Mesodermal cell (in vitro differentiated cells): Measurements from ENCODE around the gene UTP4.
"Not testable (repeated sequence)": the region's sequence is repeated elsewhere in the genome, so short reads cannot be mapped to it uniquely, and the experiment has no call there.

ENCODE experiments used
- H3K27ac ChIP-seq: 2 replicates; pipeline ENCODE4 v1.7.0; 2013; ENCODE audit warnings: mild to moderate bottlenecking, low read depth, low read length, moderate library complexity; ENCODE audit not compliant: severe bottlenecking
- H3K36me3 ChIP-seq: 2 replicates; pipeline ENCODE4 v1.7.1; 2013; ENCODE audit warnings: mild to moderate bottlenecking, low read length, moderate library complexity; ENCODE audit not compliant: control insufficient read depth, insufficient read depth
- H3K4me1 ChIP-seq: one replicate; pipeline ENCODE4 v1.7.1; 2013; ENCODE audit warnings: mild to moderate bottlenecking, low read length; ENCODE audit not compliant: insufficient read depth, control insufficient read depth, poor library complexity, severe bottlenecking
- H3K4me3 ChIP-seq: 2 replicates; pipeline ENCODE4 v1.7.0; 2013; ENCODE audit warnings: low read length, control low read depth, mild to moderate bottlenecking; ENCODE audit not compliant: insufficient read depth, poor library complexity, severe bottlenecking; ENCODE audit errors: extremely low read depth
- H3K9me3 ChIP-seq: 2 replicates; pipeline ENCODE4 v1.7.1; 2013; ENCODE audit warnings: mild to moderate bottlenecking, low read length, moderate library complexity; ENCODE audit not compliant: control insufficient read depth
- WGBS, 2 experiments: methylation state at CpG; one replicate each; pipeline ENCODE4 v1.1.5; 2013; ENCODE audit warnings: missing lambda C conversion rate in 2 of 2; ENCODE audit not compliant: insufficient coverage in 2 of 2; 5-methylcytosine and 5-hydroxymethylcytosine counted together

Gene UTP4

GRCh38 chr16:69133373-69133954 is 1.0 kb downstream of the UTP4 start:
- peaks cover 62% of the 10 kb centered on the region for H3K36me3 ChIP-seq
- 60 to 65% methylated on average over 4 to 5 of the region's 5 CpGs for WGBS, 2 experiments
- no peaks in the 10 kb centered on the region for H3K9me3 ChIP-seq

DNA sequence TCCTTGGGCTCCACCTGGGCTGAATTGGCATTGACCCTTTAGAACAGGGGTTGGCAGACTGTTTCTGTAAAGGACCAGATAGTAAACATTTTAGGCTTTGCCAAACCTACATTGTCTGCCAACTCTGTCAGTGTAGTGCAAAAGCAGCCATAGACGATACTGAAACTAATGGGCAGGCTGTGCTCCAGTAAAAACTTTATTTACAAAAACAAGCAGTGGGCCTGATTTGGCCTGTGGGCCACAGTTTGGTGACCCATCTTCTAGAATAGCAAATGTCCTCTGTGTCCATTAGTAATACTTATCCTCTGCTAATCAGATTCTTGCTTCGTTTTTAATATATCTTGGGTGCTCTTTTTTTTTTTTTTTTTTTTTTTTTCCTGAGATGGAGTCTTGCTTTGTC is 6.2 kb downstream of the UTP4 start:
- Histone ChIP-seq H3K4me1 (peaks cover 6% of the 10 kb centered on the region), H3K4me3 (no peak overlapping the region), H3K9me3 (no peaks in the 10 kb centered on the region), H3K36me3 (peaks cover 91% of the 10 kb centered on the region), H3K27ac (no peak overlapping the region)
- WGBS, 2 experiments: 92 to 100% methylated on average over 1 of the region's 2 CpGs

More at GRCh38 chr16:69133373-69133954, 1.0 kb downstream of the UTP4 start:
- Histone ChIP-seq H3K27ac (no peak overlapping the region), H3K4me1 (peaks cover 15% of the 10 kb centered on the region), H3K4me3 (peak overlapping the region; percentile 83)

- WGBS, 2 experiments: 100% methylated on average over 2 of the region's 7 CpGs; no CpG with 5 or more reads in 1 of the 2 experiments
- not testable (repeated sequence) for H3K4me1 ChIP-seq
- H3K36me3 ChIP-seq: peaks cover 94% of the 10 kb centered on the region
Measured at GRCh38 chr16:69139464-69139863, 7.0 kb downstream of the UTP4 start.

DNA sequence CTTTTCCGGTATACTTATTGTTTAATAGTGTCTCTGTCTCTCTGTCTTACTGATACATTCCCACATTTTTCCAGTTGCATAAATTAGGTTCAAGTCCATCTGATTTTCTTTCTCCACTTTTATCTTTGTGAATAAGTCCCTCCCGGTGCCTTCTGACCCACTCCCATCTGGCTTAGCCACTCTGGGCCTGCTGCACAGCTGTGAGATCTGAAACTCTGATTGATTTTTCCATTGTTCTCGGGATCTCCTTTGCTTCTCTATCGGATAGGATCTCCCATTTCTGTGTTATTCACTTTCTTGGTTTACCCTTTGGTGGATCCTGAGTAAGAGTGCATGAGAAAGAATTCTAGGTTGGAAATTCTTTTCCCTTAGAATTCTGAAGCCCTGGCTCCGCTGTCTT is 8.6 kb downstream of the UTP4 start:
- H3K36me3 ChIP-seq: peaks cover 97% of the 10 kb centered on the region
- no peak overlapping the region for H3K4me3 ChIP-seq
- H3K4me1 ChIP-seq: no peaks in the 10 kb centered on the region
- no peaks in the 10 kb centered on the region for H3K9me3 ChIP-seq
- H3K27ac ChIP-seq: no peak overlapping the region
- WGBS, 2 experiments: 97 to 100% methylated on average over 2 to 3 of the region's 5 CpGs

More at GRCh38 chr16:69139464-69139863, 7.0 kb downstream of the UTP4 start:
- H3K27ac ChIP-seq, H3K4me3 ChIP-seq, H3K9me3 ChIP-seq: not testable (repeated sequence)

- Histone ChIP-seq H3K9me3 (no peaks in the 10 kb centered on the region), H3K4me1 (no peaks in the 10 kb centered on the region), H3K36me3 (peaks cover 93% of the 10 kb centered on the region), H3K27ac (no peak overlapping the region), H3K4me3 (no peak overlapping the region)
- WGBS, 2 experiments: 100% methylated on average over 1 of the region's 4 CpGs
Measured at GRCh38 chr16:69141936-69142335, 9.5 kb downstream of the UTP4 start.

- Histone ChIP-seq H3K4me3 (no peak overlapping the region), H3K36me3 (peaks cover 90% of the 10 kb centered on the region), H3K27ac (no peak overlapping the region), H3K9me3 (no peaks in the 10 kb centered on the region), H3K4me1 (no peaks in the 10 kb centered on the region)
- 95 to 97% methylated on average over 9 to 10 of the region's 11 CpGs for WGBS, 2 experiments
Measured at GRCh38 chr16:69143116-69143515, 10.7 kb downstream of the UTP4 start.

- Histone ChIP-seq H3K4me1 (no peaks in the 10 kb centered on the region), H3K4me3 (no peak overlapping the region), H3K9me3 (no peaks in the 10 kb centered on the region), H3K36me3 (peaks cover 84% of the 10 kb centered on the region), H3K27ac (no peak overlapping the region)
- WGBS, 2 experiments: 92 to 100% methylated on average over 2 to 4 of the region's 4 CpGs
Measured at GRCh38 chr16:69145658-69146057, 13.2 kb downstream of the UTP4 start.

GRCh38 chr16:69149621-69150020 is 17.2 kb downstream of the UTP4 start:
- not testable (repeated sequence) for H3K4me1 ChIP-seq, H3K4me3 ChIP-seq, H3K9me3 ChIP-seq, H3K27ac ChIP-seq
- H3K36me3 ChIP-seq: peaks cover 84% of the 10 kb centered on the region
- WGBS, 2 experiments: 91 to 93% methylated on average over 9 of the region's 9 CpGs

GRCh38 chr16:69150146-69150865 is 17.9 kb downstream of the UTP4 start:
- H3K4me3 ChIP-seq: no peak overlapping the region
- H3K9me3 ChIP-seq: no peaks in the 10 kb centered on the region
- peaks cover 84% of the 10 kb centered on the region for H3K36me3 ChIP-seq
- 79 to 95% methylated on average over 11 to 13 of the region's 16 CpGs for WGBS, 2 experiments
- H3K4me1 ChIP-seq: no peaks in the 10 kb centered on the region
- no peak overlapping the region for H3K27ac ChIP-seq

GRCh38 chr16:69157196-69157595 is 24.7 kb downstream of the UTP4 start:
- no peaks in the 10 kb centered on the region for H3K9me3 ChIP-seq
- WGBS, 2 experiments: no CpG with 5 or more reads among the region's 3 CpGs
- no peaks in the 10 kb centered on the region for H3K4me1 ChIP-seq
- H3K36me3 ChIP-seq: peaks cover 98% of the 10 kb centered on the region
- no peak overlapping the region for H3K4me3 ChIP-seq
- H3K27ac ChIP-seq: no peak overlapping the region

DNA sequence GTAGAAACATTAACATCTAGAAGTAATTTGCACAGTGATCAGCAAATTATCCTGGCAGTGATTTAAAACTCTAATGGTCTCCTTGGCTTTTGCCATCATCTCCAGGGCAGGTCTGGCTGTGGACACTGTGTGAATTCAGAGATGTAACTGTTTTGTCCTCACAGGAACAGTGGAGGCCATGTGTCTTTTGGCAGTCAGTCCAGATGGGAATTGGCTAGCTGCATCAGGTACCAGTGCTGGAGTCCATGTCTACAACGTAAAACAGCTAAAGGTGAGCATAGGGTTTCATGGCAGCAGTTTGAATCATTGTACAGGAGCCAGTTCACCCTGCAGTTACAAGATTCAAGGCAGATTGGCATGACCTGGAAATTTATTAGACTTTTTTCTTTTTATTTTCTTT is 27.7 kb downstream of the UTP4 start:
- 100% methylated on average over 1 of the region's 1 CpG for WGBS, 2 experiments
- H3K4me3 ChIP-seq: no peak overlapping the region
- peaks cover 96% of the 10 kb centered on the region for H3K36me3 ChIP-seq
- H3K4me1 ChIP-seq: no peaks in the 10 kb centered on the region
- no peaks in the 10 kb centered on the region for H3K9me3 ChIP-seq
- no peak overlapping the region for H3K27ac ChIP-seq
